HG03520 (cell line): Measurements from ENCODE around the gene UTP20.

ENCODE experiments used
- ATAC-seq: cut with Tn5 transposase; IDR thresholded peaks from one replicate; pipeline ENCODE4 v1.9.1; 2021; ENCODE audit warnings: mild to moderate bottlenecking, moderate library complexity; ENCODE audit not compliant: unreplicated experiment

The UTP20 gene

DNA sequence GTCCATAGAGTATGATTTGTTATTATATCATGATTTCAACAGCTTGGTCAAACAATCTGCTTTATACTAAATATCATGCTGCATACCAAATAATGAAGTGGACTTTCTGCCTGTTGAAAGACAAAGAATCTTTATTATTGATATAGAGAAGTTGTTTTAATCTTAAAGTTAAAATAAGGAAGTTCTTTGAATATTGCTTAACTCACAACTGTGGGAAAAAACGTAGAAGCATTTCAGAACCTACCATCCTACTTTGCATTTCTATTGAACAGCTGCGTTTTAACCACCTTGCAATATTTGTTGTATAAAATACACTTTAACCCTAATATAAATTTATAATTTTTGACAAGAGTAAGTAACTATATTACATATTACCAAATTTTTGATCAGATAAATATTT, 150.6 kb downstream of the UTP20 start:
- ATAC-seq = no peak

DNA sequence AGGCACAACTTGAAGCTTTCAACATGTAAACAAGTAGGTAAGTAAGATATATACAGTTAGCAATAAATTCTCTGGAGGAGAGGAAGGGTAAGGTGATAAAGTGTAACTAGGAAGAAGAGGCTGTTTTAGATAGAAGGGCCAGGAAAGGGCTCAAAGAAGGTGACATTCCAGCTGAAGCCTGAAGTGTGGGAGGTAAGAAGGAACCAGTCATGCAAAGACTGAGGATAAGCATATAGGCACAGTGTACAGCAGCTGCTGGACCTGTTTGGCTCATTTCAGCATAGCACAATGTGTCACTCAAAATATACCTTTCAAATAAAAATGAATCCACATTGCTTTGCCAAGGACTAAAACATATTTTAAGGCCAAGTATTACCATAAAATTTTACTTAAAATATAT, 156.2 kb downstream of the UTP20 start:
- ATAC-seq = no peak
